Smooth muscle cell (in vitro differentiated cells): ENCODE measurements around the gene CSTPP1. TPM values are rescaled to one million over a fixed set of nuclear protein-coding genes. Genes with fewer than 3 reads are reported as not detected.
"Not testable (repeated sequence)": the region's sequence is repeated elsewhere in the genome, so short reads cannot be mapped to it uniquely, and the experiment has no call there.

ENCODE experiments used
- DNase-seq: peaks from one replicate; lab custom pipeline; 2025; ENCODE audit not compliant: unreplicated experiment; lab: John Stamatoyannopoulos, UW
- H2AFZ ChIP-seq: fragments of 200-600 bp; sonication (generic); 2 replicates; pipeline ENCODE4 v1.6.0; 2016; ENCODE audit warnings: antibody characterized with exemption, low read depth, mild to moderate bottlenecking
- H3F3A ChIP-seq: fragments of 200-600 bp; sonication (generic); 2 replicates; pipeline ENCODE4 v1.6.0; 2017; ENCODE audit warnings: antibody characterized with exemption, low read depth
- H3K27ac ChIP-seq: fragments of 200-600 bp; sonication (generic); 2 replicates; pipeline ENCODE4 v1.5.1; 2016; ENCODE audit warnings: low read depth, mild to moderate bottlenecking
- H3K27me3 ChIP-seq: fragments of 200-600 bp; sonication (generic); 2 replicates; pipeline ENCODE4 v1.6.1; 2016; ENCODE audit warnings: low read depth, mild to moderate bottlenecking
- H3K36me3 ChIP-seq: fragments of 200-600 bp; sonication (generic); 2 replicates; pipeline ENCODE4 v1.5.1; 2016; ENCODE audit warnings: low read depth
- H3K4me1 ChIP-seq: fragments of 200-600 bp; sonication (generic); 2 replicates; pipeline ENCODE4 v1.5.1; 2016; ENCODE audit warnings: low read depth
- H3K4me2 ChIP-seq: fragments of 200-600 bp; sonication (generic); 2 replicates; pipeline ENCODE4 v1.6.0; 2016; ENCODE audit warnings: mild to moderate bottlenecking
- H3K4me3 ChIP-seq: fragments of 200-600 bp; sonication (generic); 2 replicates; pipeline ENCODE4 v1.5.1; 2016; ENCODE audit warnings: mild to moderate bottlenecking
- H3K79me2 ChIP-seq: fragments of 200-600 bp; sonication (generic); 2 replicates; pipeline ENCODE4 v1.6.0; 2016; ENCODE audit warnings: low read depth, mild to moderate bottlenecking
- H3K9ac ChIP-seq: fragments of 200-600 bp; sonication (generic); 2 replicates; pipeline ENCODE4 v1.6.0; 2016; ENCODE audit warnings: low read depth
- H3K9me3 ChIP-seq: fragments of 200-600 bp; sonication (generic); replicated peaks from 2 replicates; pipeline ENCODE4 v1.5.1; 2016; ENCODE audit warnings: low read depth
- H4K20me1 ChIP-seq: fragments of 200-600 bp; sonication (generic); 2 replicates; pipeline ENCODE4 v1.6.0; 2016; ENCODE audit warnings: low read depth
- CTCF ChIP-seq: fragments of 200-600 bp; sonication (generic); IDR thresholded peaks from 2 replicates; pipeline ENCODE4 v1.5.1; 2017; ENCODE audit warnings: borderline replicate concordance, mild to moderate bottlenecking, antibody characterized with exemption; ENCODE audit not compliant: insufficient read depth, poor library complexity, severe bottlenecking
- WGBS: methylation state at CpG from one replicate; pipeline ENCODE4 v1.1.7; 2016; ENCODE audit warnings: low lambda C conversion rate; 5-methylcytosine and 5-hydroxymethylcytosine counted together
- polyA plus RNA-seq: library from polyadenylated mRNA; unstranded; fragments of >200 nt; fragmentation: Nextera tagmentation; extraction: Ambion mirVana; gene quantifications from 2 replicates; pipeline ENCODE4 v1.2.1, GENCODE V29; 2016
- total RNA-seq: library from RNA; depleted of rRNA; stranded (reverse); fragments of >200 nt; gene quantifications from 2 replicates; pipeline ENCODE4 v1.2.3, GENCODE V29; 2014

The CSTPP1 gene
- total and polyA plus RNA-seq, 2 experiments from 2014 or later = 37.4 to 44.8 TPM

- Histone ChIP-seq H4K20me1 (peaks cover 7% of the 10 kb centered on the region), H2AFZ (no peak overlapping the region), H3K4me1 (peaks cover 24% of the 10 kb centered on the region), H3K4me2 (peak overlapping the region; percentile 21), H3K27me3 (no peaks in the 10 kb centered on the region), H3K9ac (no peak overlapping the region), H3K36me3 (no peaks in the 10 kb centered on the region), H3K79me2 (no peaks in the 10 kb centered on the region), H3K9me3 (no peaks in the 10 kb centered on the region), H3K4me3 (no peak overlapping the region), H3K27ac (no peak overlapping the region), H3F3A (peaks cover 10% of the 10 kb centered on the region)
- DNase-seq = no peak
- 29% methylated on average over 6 of the region's 6 CpGs for WGBS
- no peak for TF ChIP-seq CTCF
Observed at GRCh38 chr11:47109051-47109726, 172.6 kb downstream of the CSTPP1 start.

GRCh38 chr11:47109727-47110246 is 173.2 kb downstream of the CSTPP1 start:
- H3K36me3 ChIP-seq = no peaks in the 10 kb centered on the region
- WGBS = 66% methylated on average over 3 of the region's 3 CpGs
- H2AFZ ChIP-seq = no peak overlapping the region

GRCh38 chr11:47111318-47111804 is 174.8 kb downstream of the CSTPP1 start:
- H3K27me3 ChIP-seq = no peaks in the 10 kb centered on the region
- H3K36me3 ChIP-seq = no peaks in the 10 kb centered on the region

More at GRCh38 chr11:47109727-47110246, 173.2 kb downstream of the CSTPP1 start:
- TF ChIP-seq CTCF = no peak
- no peaks in the 10 kb centered on the region for H3K9me3 ChIP-seq
- peaks cover 10% of the 10 kb centered on the region for H3F3A ChIP-seq
- H3K4me1 ChIP-seq = peaks cover 18% of the 10 kb centered on the region
- DNase-seq = no peak
- H3K27me3 ChIP-seq = no peaks in the 10 kb centered on the region
- H3K4me3 ChIP-seq = no peak overlapping the region
- peaks cover 7% of the 10 kb centered on the region for H4K20me1 ChIP-seq
- H3K9ac ChIP-seq = no peak overlapping the region
- peak overlapping the region; percentile 21 for H3K4me2 ChIP-seq
- H3K79me2 ChIP-seq = no peaks in the 10 kb centered on the region
- H3K27ac ChIP-seq = no peak overlapping the region

GRCh38 chr11:47112941-47113340 is 176.4 kb downstream of the CSTPP1 start:
- not testable (repeated sequence) for H3K79me2 ChIP-seq, H3K4me2 ChIP-seq, H4K20me1 ChIP-seq, H3K9ac ChIP-seq, H3F3A ChIP-seq, H3K9me3 ChIP-seq, H3K36me3 ChIP-seq, DNase-seq, H3K4me3 ChIP-seq, H3K27me3 ChIP-seq, H3K4me1 ChIP-seq, H2AFZ ChIP-seq, H3K27ac ChIP-seq
- 97% methylated on average over 4 of the region's 4 CpGs for WGBS

More at GRCh38 chr11:47111318-47111804, 174.8 kb downstream of the CSTPP1 start:
- H4K20me1 ChIP-seq = peaks cover 7% of the 10 kb centered on the region
- no peaks in the 10 kb centered on the region for H3K79me2 ChIP-seq
- peaks cover 16% of the 10 kb centered on the region for H3K4me1 ChIP-seq
- peaks cover 10% of the 10 kb centered on the region for H3F3A ChIP-seq
- no peak overlapping the region for H3K27ac ChIP-seq
- H3K9ac ChIP-seq = no peak overlapping the region
- no peak overlapping the region for H3K4me2 ChIP-seq
- no peak overlapping the region for H3K4me3 ChIP-seq
- 92% methylated on average over 8 of the region's 8 CpGs for WGBS
- H2AFZ ChIP-seq = no peak overlapping the region
- no peak for TF ChIP-seq CTCF
- DNase-seq = no peak
- no peaks in the 10 kb centered on the region for H3K9me3 ChIP-seq

- not testable (repeated sequence) for H3K4me1 ChIP-seq, H3K27me3 ChIP-seq, H4K20me1 ChIP-seq, H3K79me2 ChIP-seq, H3K4me3 ChIP-seq, H3K4me2 ChIP-seq, H3K36me3 ChIP-seq, H2AFZ ChIP-seq, H3F3A ChIP-seq, DNase-seq, H3K27ac ChIP-seq, H3K9ac ChIP-seq, H3K9me3 ChIP-seq
- 89% methylated on average over 20 of the region's 20 CpGs for WGBS
Observed at GRCh38 chr11:47118958-47119688, 182.6 kb downstream of the CSTPP1 start.
